SU-DHL-6 (cell line): Measurements from ENCODE around the gene COL17A1.

ENCODE experiments used
- H2AFZ ChIP-seq: fragments of 200-600 bp; sonication (generic); 2 replicates; pipeline ENCODE4 v1.6.1; 2014; ENCODE audit warnings: low read depth, mild to moderate bottlenecking, moderate library complexity, mixed read lengths, antibody characterized with exemption, low read length; ENCODE audit not compliant: severe bottlenecking
- H3F3A ChIP-seq: fragments of 200-600 bp; shearing (Covaris generic); 2 replicates; pipeline ENCODE4 v1.6.0; 2016; ENCODE audit warnings: antibody characterized with exemption, mild to moderate bottlenecking; ENCODE audit not compliant: insufficient read depth
- H3K27ac ChIP-seq: fragments of 200-600 bp; sonication (generic); 2 replicates; pipeline ENCODE4 v1.5.1; 2016; ENCODE audit warnings: low read depth, mild to moderate bottlenecking, low read length, moderate library complexity, mixed read lengths
- H3K27me3 ChIP-seq: fragments of 200-600 bp; sonication (generic), shearing (Covaris generic); 2 replicates; pipeline ENCODE4 v1.6.0; 2014; ENCODE audit warnings: mild to moderate bottlenecking, low read length
- H3K36me3 ChIP-seq: fragments of 200-600 bp; sonication (generic); 2 replicates; pipeline ENCODE4 v1.6.1; 2014; ENCODE audit warnings: mild to moderate bottlenecking, low read length, mixed read lengths
- H3K4me2 ChIP-seq: fragments of 300-600, 200-600 bp; shearing (Covaris generic), sonication (generic); 2 replicates; pipeline ENCODE4 v1.6.0; 2014; ENCODE audit warnings: low read length, low read depth, mild to moderate bottlenecking; ENCODE audit not compliant: poor library complexity, severe bottlenecking
- H3K4me3 ChIP-seq: fragments of 200-600 bp; sonication (generic); 2 replicates; pipeline ENCODE4 v1.5.1; 2014; ENCODE audit warnings: antibody characterized with exemption, low read length, mild to moderate bottlenecking, mixed read lengths; ENCODE audit not compliant: insufficient read depth, poor library complexity, severe bottlenecking
- H3K79me2 ChIP-seq: fragments of 200-600 bp; sonication (generic); 2 replicates; pipeline ENCODE4 v1.6.1; 2014; ENCODE audit warnings: mild to moderate bottlenecking, low read length, moderate library complexity; ENCODE audit not compliant: insufficient read depth
- H3K9ac ChIP-seq: fragments of 200-600 bp; sonication (generic); 2 replicates; pipeline ENCODE4 v1.7.0; 2014; ENCODE audit warnings: mild to moderate bottlenecking, low read length
- H3K9me2 ChIP-seq: fragments of 200-600 bp; sonication (generic); replicated peaks from 2 replicates; pipeline ENCODE4 v1.6.1; 2014; ENCODE audit warnings: low read length; ENCODE audit not compliant: insufficient read depth
- H3K9me3 ChIP-seq: fragments of 200-600 bp; sonication (generic); 2 replicates; pipeline ENCODE4 v1.6.1; 2014; ENCODE audit warnings: low read length, mixed read lengths; ENCODE audit not compliant: insufficient read depth
- H4K20me1 ChIP-seq: fragments of 200-600 bp; sonication (generic); 2 replicates; pipeline ENCODE4 v1.6.1; 2014; ENCODE audit warnings: low read depth, mild to moderate bottlenecking, antibody characterized with exemption, low read length, moderate library complexity, mixed read lengths
- EZH2phosphoT487 ChIP-seq: fragments of 200-600 bp; sonication (generic), shearing (Covaris generic); conservative IDR thresholded peaks from 2 replicates; pipeline ENCODE4 v1.6.1; 2018; ENCODE audit warnings: mild to moderate bottlenecking, antibody characterized with exemption, low read length, moderate library complexity, mixed read lengths
- TF ChIP-seq, protein P1 (sequence below): fragments of 200-600 bp; sonication (generic); IDR thresholded peaks from one replicate; pipeline ENCODE4 v1.5.1; 2017; ENCODE audit warnings: antibody characterized with exemption, mild to moderate bottlenecking, low read length, moderate library complexity; ENCODE audit not compliant: insufficient read depth, poor library complexity, severe bottlenecking

COL17A1 gene

DNA sequence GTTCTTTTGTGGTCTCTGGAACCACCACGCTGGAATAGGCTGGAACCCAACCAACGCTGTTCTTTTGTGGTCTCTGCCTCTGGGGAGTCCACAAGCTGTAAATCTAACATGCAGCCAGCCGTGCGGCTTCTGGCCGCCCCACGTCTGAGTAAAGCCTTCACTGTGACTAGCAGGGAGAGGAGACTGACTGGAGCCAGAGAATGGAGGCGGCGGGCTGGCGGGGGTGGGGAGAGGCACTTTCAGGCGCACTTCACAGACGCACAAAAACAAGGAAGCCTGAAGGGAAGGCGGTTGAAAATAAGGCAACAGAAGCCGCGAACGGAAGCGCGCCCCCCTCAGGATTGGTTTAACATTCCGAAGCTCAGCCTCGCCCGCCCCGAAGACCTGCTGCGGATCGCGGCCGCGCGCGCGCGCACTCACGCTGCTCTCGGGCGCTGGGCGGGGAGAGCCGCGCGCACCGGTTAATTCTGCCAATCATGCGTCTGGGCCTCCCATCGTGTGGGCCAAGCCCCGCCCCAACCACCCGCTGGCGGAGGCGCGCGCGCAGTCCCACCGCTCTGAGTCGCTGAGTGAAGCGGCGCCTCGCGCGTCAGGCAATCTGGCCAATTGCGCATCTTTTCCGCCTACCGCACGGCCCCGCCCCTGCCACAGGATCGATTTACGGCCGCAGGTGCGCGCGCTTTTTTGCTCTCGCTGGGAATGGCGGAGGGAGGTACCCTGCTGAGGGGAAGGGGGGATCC lies 36.0 kb upstream of the COL17A1 start, which contains the start of gene SFR1:
Gene SFR1, plus strand, starts transcription at position 687 of the 740 bp plus-strand sequence. Its CDS starts 13 bp downstream, at position 700.
- H3K27me3 ChIP-seq = no peaks in the 10 kb centered on the region
- H2AFZ ChIP-seq = peak within 1 kb of the TSS; percentile 97
- H4K20me1 ChIP-seq = no peaks in the 10 kb centered on the region
- H3K9me2 ChIP-seq = no peaks in the 10 kb centered on the region
- peaks cover 10% of the 10 kb centered on the region; the same call in 1 of the 2 replicates for H3F3A ChIP-seq
- H3K36me3 ChIP-seq = no peaks in the 10 kb centered on the region
- TF ChIP-seq, protein P1, sequence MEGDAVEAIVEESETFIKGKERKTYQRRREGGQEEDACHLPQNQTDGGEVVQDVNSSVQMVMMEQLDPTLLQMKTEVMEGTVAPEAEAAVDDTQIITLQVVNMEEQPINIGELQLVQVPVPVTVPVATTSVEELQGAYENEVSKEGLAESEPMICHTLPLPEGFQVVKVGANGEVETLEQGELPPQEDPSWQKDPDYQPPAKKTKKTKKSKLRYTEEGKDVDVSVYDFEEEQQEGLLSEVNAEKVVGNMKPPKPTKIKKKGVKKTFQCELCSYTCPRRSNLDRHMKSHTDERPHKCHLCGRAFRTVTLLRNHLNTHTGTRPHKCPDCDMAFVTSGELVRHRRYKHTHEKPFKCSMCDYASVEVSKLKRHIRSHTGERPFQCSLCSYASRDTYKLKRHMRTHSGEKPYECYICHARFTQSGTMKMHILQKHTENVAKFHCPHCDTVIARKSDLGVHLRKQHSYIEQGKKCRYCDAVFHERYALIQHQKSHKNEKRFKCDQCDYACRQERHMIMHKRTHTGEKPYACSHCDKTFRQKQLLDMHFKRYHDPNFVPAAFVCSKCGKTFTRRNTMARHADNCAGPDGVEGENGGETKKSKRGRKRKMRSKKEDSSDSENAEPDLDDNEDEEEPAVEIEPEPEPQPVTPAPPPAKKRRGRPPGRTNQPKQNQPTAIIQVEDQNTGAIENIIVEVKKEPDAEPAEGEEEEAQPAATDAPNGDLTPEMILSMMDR = peak; percentile 44
- no peak for TF ChIP-seq EZH2phosphoT487
- H3K79me2 ChIP-seq = no peaks in the 10 kb centered on the region; the same call in none of the 2 replicates
- H3K9ac ChIP-seq = peak within 1 kb of the TSS; percentile 85
- H3K4me3 ChIP-seq = peak within 1 kb of the TSS; percentile 84
- peak within 1 kb of the TSS; percentile 71 for H3K27ac ChIP-seq
- H3K9me3 ChIP-seq = no peaks in the 10 kb centered on the region
- H3K4me2 ChIP-seq = peak within 1 kb of the TSS; percentile 86

DNA sequence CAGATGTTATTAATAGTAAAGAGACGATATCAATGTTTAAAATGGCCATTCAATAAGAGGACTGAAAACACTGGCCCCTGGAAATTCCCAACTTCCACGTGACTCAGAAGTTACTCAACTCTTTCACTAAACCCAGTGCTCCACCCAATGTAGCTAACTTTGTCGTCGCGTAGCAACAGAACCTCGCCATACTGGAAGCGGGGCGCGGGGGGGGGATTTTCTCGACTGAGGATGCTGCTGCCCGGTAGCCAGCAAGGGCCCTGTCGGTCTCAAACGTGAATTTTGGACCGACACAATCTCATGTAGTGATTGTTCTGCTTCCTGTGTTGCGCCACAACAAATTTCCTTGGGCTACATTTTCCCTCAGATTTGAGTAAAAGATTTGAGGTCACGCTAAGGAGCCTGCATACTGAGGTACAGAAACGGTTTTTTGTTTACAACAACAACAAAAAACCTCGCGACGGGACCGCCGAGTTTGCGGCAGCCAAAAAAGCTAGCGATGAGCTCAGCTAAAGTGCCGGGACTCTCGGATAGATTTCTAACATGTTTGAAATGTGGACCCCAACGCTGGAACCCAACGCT lies 35.3 kb upstream of the COL17A1 start:
- no peaks in the 10 kb centered on the region for H3K9me2 ChIP-seq
- H3K9ac ChIP-seq = peak overlapping the region; percentile 84
- no peaks in the 10 kb centered on the region for H4K20me1 ChIP-seq
- no peaks in the 10 kb centered on the region for H3K36me3 ChIP-seq
- H3K4me3 ChIP-seq = peak overlapping the region; percentile 70
- no peaks in the 10 kb centered on the region for H3K27me3 ChIP-seq
- peaks cover 10% of the 10 kb centered on the region; the same call in 1 of the 2 replicates for H3F3A ChIP-seq
- no peaks in the 10 kb centered on the region; the same call in none of the 2 replicates for H3K79me2 ChIP-seq
- no peak for TF ChIP-seq EZH2phosphoT487
- H3K27ac ChIP-seq = peak overlapping the region; percentile 70
- H2AFZ ChIP-seq = peak overlapping the region; percentile 97
- H3K9me3 ChIP-seq = no peaks in the 10 kb centered on the region
- peak overlapping the region; percentile 86 for H3K4me2 ChIP-seq

GRCh38 chr10:104120512-104120902 lies 34.8 kb upstream of the COL17A1 start:
- peak overlapping the region; percentile 84; the same call in 1 of the 2 replicates for H3K9ac ChIP-seq
- H3K4me3 ChIP-seq = no peak overlapping the region
- H3K36me3 ChIP-seq = no peaks in the 10 kb centered on the region
- H4K20me1 ChIP-seq = no peaks in the 10 kb centered on the region
- no peaks in the 10 kb centered on the region; the same call in none of the 2 replicates for H3K79me2 ChIP-seq
- TF ChIP-seq EZH2phosphoT487 = no peak
- TF ChIP-seq, protein P1 = no peak
- peak overlapping the region; percentile 86 for H3K4me2 ChIP-seq
- H2AFZ ChIP-seq = peak overlapping the region; percentile 97
- peaks cover 10% of the 10 kb centered on the region; the same call in 1 of the 2 replicates for H3F3A ChIP-seq
- H3K27me3 ChIP-seq = no peaks in the 10 kb centered on the region
- no peaks in the 10 kb centered on the region for H3K9me3 ChIP-seq
- no peaks in the 10 kb centered on the region for H3K9me2 ChIP-seq
- no peak overlapping the region for H3K27ac ChIP-seq
